Activated CD4-positive, alpha-beta T cell treated with anti-CD3 and anti-CD28 coated beads, Interleukin-2, amount 50 U/mL, for 48 hours (primary cell): ENCODE measurements around the gene SCFD2.
"Not testable (repeated sequence)": the region's sequence is repeated elsewhere in the genome, so short reads cannot be mapped to it uniquely, and the experiment has no call there.

Experiments used
- DNase-seq, 2 experiments: peaks; one replicate each; pipeline ENCODE4 v3.0.0-alpha.2; 2020

Gene SCFD2

DNA sequence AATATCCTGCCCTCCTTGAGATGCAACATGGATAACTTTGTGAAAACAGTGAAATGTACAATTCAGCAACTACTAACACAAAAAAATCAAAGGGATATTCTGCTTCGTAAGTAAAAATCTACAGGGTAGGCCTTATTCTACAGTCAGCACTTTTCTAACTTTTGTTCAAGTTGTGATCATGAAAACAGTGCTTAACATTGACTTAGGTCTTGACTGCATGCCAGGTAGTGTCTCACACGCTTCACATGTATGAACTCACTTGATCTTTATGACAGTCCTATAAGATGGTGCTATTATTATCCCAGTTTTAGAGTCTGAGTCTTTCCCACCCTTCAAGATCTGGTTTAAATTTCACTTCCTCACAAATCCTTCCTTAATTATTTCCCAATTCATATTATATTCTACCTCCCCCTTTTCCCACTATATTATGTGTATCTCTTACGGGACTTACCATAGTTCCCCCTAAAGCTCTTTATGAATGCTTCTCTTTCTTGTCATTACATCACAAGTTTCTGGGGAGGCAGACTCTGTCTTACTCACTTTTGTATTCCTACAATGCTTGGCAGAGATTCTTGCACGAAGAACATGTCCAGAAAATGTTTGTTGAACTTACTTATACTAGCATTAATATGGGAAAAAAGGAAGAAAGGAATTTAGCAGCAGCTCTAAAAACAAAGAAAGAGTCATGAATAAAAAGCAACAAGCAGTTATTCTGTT lies 179.8 kb downstream of the SCFD2 start:
- DNase-seq = no peak

DNA sequence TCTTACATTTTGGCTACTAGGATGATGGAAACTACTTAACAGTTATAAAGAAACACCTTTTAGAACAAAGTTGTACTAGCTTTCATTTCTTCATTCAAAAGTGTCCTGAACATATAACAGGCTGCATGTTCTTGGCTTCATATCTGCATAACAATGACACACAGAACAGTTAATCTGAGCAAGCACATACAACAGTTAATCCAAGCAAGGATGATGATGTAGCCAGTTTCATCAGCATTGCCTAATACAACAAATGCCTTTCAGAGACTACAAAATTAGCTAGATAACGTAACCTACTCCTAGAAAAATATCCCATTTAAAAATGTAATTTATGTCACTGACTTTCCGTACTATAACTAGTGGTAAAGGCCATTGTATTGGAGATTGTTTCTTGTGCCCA lies 182.1 kb downstream of the SCFD2 start:
- DNase-seq = no peak

DNA sequence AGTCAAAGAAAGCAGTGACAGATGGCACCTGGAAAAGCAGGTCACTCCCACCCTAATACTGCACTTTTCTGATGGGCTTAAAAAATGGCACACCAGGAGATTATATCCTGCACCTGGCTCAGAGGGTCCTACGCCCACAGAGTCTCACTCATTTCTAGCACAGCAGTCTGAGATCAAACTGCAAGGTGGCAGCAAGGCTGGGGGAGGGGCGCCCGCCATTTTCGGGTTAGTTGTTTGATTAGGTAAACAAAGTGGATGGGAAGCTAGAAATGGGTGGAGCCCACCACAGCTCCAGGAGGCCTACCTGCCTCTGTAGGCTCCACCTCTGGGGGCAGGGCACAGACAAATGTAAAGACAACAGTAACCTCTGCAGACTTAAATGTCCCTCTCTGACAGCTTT lies 188.1 kb downstream of the SCFD2 start:
- not testable (repeated sequence) for DNase-seq

DNA sequence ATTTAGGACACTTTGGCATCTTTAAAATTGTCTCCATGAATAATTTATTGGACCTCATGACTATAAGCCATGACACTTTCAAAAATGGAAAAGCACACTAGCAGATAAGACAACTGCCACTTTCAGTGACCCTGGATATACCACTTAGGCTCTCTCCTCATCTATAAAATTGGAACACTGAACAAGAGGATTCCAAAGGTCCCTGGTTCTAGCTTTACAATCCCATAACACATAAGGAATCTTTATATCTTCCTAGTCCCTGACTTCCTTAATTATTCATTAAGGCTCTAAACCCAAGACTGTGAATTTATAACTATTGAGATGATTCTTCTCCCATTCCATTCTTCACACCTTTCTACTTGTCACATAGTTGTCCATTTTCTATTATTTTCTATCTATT lies 190.2 kb downstream of the SCFD2 start:
- DNase-seq = no peak

DNA sequence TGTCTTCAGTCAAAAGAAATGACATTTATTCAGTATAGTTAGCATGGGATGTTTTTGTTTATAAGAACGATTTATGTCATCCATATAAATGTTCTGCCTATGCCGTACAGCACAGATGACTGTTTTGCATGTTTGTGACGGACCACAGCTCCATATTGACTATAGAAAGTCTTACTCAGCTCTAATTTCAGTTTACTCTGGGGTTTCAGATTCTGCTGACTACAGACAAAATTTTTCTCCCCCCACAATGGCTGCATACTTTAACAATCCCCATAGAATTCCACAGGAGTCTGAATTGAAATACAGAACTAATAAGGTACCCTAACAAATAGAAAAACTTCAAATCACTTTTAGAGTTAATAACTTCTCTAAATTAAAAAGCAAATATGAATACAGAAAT lies 191.0 kb downstream of the SCFD2 start:
- DNase-seq = no peak

DNA sequence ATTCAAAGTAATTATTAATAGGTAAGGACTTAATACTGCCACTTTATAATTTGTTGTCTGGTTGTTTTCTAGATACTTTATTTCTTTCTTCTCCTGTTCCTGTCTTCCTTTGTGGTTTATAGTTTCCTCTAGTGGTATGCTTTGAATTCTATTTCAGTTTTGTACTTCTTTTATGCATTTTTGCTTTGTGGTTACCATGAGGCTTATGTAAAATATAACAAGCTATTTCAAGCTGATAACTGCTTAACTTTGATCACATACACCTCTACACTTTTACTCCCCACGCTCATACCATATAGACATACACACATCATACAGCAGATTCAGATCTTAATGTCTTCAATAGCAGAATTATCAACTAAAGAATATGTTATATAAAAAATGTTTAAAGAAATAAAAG lies 192.3 kb downstream of the SCFD2 start:
- DNase-seq = no peak

DNA sequence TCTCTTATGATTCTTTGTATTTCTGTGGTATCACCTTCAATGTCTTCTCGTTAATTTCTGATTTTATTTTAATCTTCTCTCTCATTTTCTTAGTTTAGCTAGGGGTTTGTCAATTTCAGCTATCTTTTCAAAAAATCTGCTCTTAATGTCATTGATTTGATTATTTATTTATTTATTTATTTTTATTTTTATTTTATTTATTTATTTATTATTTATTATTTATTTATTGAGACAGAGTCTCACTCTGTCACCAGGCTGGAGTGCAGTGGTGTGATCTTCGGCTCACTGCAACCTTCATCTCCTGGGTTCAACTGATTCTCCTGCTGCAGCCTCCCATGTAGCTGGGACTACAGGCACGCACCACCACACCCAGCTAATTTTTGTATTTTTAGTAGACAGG lies 194.1 kb downstream of the SCFD2 start:
- DNase-seq = no peak

DNA sequence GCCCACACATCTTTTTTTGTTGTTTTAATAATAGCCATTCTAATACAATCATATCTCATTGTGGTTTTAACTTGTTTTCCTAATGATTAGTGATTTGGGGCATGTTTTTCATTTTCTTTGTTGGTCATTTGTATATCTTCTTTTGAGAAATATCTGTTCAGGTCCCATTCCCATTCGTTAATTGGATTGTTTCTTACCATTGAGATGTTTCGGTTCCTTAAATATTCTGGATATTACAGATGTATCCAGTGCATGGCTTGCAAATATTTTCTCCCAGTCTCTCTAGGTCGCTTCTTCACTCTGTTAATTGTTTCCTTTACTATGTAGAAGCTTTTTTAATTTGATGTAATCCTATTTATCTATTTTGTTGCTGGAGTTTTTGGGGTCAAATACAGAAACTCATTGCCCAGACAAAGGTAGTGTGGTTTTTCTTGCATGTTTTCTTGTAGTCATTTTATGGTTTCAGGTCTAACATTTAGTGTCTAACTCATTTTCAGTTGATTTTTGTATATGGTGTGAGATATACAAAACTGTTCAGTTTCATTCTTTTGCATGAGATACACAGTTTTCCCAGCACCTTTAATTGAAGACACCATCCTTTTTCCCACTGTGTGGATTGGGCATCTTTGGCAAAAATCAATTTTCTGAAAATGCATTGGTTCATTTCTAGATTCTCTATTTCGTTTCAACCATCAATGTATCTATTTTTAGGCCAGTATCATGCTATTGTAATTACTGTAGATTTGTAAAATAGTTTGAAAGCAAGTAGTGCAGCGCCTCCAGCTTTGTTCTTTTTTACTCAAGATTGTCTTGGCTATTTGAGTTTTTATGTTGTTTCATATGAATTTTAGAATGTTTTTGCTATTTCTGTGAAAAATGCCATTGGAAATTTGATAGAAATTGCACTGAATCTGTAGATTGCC lies 195.9 kb downstream of the SCFD2 start:
- no peak for DNase-seq

DNA sequence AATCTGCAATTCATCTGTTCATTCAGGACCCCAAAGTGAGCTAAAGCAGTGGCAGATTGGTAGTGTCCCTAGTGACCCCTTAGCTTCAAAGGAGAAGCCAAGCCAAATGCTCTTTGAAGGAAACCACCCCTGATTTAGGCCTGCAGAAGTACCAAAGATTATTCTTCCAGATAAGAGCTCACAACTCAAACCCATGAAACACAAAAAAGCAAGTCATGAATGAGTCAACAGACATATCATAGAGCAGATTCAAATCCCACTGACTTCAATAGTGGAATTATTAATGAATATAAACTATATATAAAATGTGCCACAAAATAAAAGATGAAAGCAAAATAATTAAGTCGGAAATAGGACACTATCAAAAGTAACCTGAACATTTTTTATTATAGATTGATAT lies 197.6 kb downstream of the SCFD2 start:
- no peak for DNase-seq

DNA sequence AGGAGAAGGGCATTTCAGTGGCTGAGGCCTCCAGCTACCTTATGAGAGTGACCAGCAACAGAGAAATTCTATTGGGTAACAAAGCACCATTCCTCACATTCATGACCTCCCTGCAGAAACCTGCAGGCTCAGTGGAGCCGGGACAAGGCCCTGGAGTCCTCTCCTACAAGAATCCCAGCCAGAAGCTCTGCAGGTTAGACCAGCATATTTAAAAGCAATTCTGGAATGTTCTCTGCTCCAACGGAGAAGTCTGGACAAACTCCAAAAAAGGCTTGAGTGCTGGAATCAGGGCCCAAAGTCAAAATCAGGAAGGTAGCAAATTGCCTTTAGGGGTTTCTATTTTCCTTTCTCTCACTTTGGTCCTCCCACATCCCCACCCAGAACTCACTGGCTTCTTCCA lies 202.9 kb downstream of the SCFD2 start:
- no peak for DNase-seq

DNA sequence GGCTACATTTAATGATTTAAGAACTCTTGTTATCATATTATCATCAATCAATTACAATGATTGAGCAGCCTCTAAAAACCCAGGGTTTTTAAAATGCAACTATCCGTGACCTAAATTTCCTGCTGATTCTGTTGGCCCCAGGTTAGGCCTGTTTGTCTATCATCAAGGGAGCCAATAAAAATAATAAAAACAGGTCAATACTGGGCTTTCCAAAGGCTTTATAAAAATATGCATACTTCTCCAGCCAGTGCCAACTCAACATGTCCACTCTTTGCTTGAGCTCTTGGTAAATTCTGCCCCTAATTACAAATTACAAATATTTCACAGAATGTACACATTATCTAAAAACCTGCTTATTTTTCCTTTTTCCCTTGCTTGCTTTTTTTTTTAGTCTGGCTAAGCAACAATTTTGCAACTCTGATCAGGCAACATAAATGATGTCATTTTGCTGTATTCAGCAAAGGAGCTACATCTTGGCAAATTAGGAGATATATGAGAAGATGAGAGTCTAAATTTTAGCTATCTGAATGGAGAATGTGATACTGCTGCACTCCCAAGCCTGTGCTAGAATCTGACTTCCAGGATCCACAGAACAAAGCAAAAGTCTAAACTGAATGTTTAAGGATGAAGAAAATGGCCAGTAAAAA lies 204.0 kb downstream of the SCFD2 start:
- no peak for DNase-seq

DNA sequence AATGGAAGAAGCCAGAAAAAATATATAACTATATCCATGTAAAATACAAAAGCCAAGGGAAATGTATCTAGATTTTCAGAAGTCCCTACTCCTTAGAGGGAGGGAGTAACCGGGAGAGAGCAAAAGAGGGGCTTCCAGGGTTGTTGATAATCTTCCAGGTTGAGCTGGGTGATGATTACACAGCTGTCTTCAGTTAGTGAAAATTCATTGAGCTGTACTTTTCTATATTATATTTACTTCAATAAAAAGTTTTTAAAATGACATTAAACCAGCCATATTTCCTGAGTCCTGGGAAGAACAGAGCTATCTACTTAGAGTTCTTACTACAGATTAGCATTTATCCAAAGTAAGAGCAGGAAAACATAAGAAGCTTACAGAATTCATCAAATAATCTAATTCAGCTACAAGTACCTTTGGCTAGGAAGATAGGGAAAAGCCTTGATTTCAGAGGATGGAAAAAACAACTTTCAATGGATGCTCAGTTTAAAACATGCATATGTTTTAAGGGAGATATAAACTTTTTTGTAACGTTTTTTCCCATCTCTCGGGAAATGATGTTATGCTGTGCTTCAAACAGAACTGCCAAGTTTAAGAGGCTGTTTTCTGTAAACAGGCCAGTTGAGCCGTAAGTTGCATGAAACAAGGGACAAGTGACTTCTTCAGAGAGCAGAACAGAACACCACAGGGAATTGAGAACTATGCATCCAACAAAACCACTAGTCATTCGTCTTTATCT lies 204.6 kb downstream of the SCFD2 start:
- no peak for DNase-seq

DNA sequence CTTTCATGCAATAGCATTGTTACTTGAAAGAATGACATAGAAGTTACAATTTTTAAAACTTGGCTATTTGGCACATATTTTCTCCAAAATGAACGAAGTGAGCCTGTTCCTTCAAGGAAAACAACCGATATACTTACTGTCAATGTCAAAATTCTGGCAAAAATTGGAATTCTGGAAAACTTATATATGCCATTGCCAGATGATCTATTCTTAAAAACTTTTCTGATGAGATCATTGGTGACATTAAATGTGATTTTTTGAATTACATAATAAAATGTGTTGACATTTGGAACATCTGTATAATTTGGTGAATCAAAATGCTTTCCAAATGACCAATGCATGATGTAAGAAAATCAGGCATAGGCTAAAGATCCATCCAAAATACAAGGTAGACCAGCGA lies 209.0 kb downstream of the SCFD2 start:
- no peak for DNase-seq

DNA sequence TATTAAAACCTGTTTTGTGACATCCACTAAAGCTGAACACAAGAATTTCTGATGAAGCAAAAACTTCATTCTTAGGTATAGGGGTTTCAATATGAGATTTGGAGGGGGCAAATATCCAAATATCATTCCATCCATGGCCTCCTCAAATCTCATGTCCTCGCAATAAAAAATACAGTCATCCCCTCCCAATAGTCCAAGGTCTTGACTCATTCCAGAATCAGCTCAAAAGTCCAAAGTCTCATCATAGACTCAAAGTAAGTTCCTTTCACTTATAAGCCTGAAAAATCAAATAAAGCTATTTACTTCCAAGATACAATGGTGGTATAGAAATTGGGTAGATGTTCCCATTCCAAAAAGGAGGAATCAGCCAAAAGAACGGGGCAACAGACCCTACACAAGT lies 213.4 kb downstream of the SCFD2 start:
- DNase-seq = no peak

DNA sequence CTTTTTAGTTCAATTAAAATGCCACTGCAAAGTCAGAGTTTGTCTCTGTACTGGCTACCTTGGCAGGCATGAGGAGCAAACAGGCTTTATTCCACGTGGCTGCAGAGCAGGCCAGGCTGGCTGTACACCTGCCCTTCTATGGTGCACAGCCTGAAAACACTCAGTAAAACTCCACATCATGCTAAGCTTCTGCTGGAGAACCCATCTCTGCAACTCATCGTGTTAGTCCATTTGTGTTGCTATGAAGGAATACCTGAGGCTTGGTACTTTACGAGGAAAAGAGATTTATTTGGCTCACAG lies 214.4 kb downstream of the SCFD2 start:
- no peak for DNase-seq

DNA sequence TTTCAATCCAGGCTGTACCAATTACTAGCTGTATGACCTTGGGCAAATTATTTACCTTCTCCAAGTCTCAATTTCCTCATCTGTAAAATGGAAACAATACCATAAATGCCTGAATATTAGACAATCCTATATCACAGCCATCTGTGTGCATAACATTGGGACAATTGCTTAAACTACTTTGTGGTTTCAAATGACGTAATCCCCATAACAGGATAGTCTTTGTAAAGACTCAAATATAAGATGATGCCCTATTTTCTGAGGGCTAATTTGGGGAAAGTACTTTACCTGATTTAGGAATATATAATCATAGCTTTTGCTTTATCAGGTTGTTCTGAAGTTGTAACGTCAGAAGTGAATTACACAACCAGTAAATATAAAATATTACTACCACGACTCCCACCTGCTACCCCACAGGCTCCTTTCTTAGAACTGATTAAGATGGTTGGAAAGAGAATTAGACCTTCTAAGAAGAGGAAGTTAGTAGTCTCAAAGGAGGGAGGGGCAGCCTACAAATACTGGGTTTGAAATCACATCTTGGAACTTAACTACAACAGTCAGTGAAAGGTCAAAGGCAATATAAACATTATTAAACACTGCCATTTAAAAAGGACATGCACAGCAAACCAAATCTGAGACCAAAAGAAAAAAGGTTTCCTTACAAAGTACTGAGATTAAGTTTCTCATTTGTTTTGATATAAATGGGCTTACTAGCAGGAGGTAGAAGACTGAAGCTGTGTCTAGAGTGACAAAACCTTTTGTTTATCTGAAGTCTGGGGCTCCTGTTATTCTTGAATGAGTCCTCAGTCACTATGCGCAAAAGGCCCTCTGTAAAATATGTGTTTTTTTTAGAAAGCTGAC lies 215.0 kb downstream of the SCFD2 start:
- no peak for DNase-seq

DNA sequence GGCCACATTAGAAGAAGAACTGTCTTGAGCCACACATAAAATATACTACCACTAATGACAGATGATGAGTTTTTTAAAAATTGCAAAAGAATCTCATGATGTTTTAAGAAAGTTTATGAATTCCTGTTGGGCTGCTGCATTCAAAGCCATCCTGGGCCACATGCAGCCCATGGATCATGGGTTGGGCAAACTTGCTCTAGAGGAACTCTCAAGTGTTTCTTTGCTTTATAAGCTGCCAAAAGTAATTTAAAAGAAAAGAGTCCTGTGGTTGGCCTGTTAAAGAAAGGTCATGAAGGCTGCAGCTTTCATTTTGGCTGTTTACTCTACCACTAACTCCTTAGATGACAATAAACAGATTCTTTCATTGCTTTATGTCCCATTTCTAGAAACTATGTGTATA lies 218.2 kb downstream of the SCFD2 start:
- no peak for DNase-seq

DNA sequence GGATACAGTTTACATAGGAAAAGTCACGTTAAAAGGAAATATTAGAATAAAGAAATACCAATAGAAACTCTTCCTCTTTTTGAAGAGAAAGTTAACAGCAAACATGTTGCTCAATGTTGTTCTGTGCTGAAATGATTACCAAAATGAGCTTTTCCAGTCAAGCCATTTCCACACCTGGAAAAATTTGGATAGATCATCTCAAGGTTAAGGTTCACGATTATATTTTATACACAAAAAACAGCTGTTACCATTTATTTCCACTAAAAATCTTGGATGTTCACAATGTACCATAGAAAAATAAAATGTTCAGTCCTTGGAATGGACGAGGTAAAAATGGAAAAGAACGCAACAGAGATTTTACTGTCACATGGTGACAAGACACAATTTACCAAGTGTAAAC lies 218.7 kb downstream of the SCFD2 start:
- DNase-seq = no peak

DNA sequence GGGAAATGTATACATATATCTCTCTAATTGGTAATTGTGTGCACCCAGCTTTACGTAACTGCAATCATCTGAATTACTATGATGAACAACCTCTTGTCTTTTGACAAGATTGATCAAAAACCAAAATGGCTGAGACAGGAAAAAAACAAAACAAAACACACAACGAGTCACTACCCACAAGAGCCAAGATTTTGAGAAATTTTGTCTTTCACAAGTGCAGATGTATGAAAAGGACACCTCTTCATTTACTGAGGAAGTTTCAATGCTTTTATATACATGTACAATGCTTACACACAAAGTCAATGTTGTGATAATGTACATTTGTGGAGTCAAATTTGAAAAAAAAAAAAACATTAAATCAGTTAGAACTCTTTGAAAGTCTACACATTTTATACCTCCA lies 224.6 kb downstream of the SCFD2 start:
- DNase-seq = no peak

DNA sequence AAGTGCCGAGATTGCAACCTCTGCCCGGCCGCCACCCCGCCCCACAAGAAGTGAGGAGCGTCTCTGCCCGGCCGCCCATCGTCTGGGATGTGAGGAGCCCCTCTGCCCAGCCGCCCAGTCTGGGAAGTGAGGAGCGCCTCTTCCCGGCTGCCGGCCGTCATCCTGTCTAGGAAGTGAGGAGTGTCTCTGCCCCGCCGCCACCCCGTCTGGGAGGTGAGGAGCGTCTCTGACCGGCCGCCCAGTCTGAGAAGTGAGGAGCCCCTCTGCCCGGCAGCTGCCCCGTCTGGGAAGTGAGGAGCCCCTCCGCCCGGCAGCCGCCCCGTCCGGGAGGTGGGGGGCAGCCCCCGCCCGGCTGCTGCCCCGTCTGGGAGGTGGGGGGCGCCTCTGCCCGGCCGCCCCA lies 226.6 kb downstream of the SCFD2 start:
- not testable (repeated sequence) for DNase-seq

DNA sequence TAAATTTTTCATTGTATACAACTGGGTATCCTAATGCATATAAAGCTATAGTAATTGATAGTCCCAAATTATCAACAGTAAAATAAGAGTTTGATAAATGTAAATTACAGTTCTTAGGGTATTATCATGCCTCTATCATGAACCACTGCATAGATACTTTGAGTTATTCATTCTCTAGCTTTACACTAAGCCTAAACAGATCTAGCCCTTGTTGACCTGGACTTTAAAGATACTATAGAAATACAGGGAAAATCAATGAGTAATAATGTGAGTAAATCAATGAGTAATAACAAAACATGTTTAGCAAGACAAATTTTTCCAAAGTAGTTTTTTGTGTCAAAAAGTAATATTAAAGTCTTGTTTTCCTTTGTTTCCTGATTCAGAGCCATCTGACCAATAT lies 228.4 kb downstream of the SCFD2 start:
- DNase-seq = no peak

DNA sequence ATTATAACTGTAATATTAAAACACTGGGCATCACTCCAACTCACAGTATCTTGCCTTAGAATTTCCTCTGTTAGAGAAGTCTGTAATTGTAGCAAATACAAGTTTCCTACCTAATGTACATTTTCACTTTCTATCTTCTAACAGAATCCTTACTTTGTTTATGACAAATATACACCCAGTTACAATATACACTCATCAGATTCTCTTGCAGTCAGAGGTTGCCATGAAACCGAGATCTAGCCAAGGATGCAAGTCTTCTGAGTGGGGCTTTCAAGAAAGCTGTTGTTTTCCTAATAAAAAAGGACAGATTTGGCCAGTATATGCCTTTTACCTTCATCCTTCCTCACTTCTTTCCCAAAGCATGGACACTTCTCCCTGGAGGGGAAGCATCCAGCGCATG lies 228.9 kb downstream of the SCFD2 start:
- no peak for DNase-seq
